ENCODE results near the gene SYNPO2.

The SYNPO2 gene

DNA sequence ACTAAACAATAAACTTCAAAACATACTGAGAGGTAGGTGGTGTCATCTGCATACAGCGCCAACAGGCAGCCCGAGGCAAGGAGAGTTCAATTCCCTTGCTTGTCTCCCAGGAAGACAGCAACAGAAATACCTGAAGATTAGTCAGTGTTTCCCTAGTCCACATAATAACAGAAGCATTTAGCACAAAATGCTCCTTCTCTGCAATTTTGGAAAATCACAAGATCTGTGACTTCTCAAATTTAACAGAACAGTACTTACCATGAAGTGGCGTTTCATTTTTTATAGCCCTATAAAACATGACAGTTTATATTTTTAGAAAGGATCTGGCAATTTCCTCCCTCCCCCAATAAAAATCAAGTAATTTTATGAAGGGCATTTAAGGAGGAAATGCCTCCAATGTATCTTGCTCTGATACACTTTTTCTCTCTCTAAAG, 179.9 kb downstream of the SYNPO2 start:
- TF ChIP-seq, protein P1, sequence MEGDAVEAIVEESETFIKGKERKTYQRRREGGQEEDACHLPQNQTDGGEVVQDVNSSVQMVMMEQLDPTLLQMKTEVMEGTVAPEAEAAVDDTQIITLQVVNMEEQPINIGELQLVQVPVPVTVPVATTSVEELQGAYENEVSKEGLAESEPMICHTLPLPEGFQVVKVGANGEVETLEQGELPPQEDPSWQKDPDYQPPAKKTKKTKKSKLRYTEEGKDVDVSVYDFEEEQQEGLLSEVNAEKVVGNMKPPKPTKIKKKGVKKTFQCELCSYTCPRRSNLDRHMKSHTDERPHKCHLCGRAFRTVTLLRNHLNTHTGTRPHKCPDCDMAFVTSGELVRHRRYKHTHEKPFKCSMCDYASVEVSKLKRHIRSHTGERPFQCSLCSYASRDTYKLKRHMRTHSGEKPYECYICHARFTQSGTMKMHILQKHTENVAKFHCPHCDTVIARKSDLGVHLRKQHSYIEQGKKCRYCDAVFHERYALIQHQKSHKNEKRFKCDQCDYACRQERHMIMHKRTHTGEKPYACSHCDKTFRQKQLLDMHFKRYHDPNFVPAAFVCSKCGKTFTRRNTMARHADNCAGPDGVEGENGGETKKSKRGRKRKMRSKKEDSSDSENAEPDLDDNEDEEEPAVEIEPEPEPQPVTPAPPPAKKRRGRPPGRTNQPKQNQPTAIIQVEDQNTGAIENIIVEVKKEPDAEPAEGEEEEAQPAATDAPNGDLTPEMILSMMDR (IDR thresholded peaks at IDR 0.05; ENCODE audit: low read depth, low read length): no peak
- no peak for DNase-seq (ENCODE audit: extremely low read depth, low read depth)

DNA sequence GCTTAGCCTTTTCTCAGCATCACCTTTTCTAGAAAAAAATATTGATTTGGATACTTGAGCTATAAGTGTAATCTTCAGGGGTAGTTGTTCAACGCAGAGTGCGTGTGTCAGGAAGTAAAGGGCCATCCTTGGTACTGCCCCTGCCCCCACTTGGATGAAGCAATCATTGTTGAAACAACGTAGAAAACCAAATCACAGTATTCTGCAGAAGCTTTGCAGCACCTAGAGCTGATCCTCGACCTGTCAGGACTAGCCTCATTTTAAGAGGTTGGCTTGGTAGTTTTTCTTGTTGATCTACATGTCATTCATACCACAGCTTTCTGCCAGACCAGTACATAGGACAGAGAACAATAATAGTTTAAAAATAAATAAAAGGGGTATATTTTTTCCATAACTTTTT, 181.6 kb downstream of the SYNPO2 start:
- TF ChIP-seq, protein P1 (IDR thresholded peaks at IDR 0.05; ENCODE audit: low read depth, low read length): no peak
- no peak for DNase-seq (ENCODE audit: extremely low read depth, low read depth)

DNA sequence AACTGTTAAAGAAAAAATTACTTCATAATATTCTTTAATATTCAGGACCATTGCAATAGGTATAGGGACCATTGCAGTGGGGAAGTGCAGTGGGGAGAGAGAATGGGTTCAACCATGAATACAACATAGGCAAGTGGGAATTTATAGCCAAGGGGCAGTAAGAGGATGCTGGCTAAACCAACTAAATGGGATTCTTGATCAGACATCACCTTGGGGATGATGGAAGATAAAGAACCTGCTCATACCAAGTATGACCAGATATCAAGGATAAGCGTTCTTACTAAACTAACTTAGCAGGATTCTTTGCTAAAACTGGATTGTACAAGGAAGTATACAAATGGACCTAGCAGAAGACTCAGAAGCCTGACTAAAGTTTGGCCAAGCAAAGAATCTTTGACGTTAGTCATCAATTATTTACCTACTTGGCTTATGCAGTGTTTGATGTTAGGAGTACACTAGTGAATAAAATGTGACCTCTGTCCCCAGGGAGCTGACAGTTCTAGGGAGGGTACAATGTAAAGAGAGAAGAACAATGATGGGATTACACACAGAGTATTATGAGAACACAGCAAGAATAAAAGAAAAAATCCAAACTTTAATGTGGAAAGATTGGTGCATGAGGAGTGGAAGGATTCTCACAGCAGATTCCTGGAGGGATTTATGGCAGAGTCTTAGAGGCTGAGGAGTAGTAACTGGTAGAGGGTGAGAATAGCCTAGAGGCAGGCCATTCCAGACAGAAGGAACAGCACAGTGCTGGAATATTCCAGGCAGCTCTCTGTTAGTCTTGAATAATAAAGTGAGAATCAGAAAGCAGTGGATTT, 192.3 kb downstream of the SYNPO2 start:
- no peak for DNase-seq (ENCODE audit: extremely low read depth, low read depth)
- TF ChIP-seq, protein P1 (IDR thresholded peaks at IDR 0.05; ENCODE audit: low read depth, low read length): no peak

DNA sequence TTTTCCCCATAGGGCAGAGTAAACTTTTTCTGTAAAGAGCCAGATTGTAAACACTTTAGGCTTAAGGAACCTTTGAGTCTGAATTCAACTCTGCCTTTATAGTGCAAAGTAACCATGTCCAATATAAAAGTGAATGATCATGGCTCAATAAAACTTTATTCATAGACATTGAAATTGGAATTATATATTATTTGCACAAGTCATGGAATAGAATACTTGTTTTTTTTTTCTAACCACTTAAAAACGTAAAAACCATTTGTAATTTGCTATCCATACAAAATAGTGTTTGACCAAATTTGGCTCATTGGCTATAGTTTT, 192.8 kb downstream of the SYNPO2 start:
- TF ChIP-seq, protein P1 (IDR thresholded peaks at IDR 0.05; ENCODE audit: low read depth, low read length): no peak
- DNase-seq (ENCODE audit: extremely low read depth, low read depth): no peak

DNA sequence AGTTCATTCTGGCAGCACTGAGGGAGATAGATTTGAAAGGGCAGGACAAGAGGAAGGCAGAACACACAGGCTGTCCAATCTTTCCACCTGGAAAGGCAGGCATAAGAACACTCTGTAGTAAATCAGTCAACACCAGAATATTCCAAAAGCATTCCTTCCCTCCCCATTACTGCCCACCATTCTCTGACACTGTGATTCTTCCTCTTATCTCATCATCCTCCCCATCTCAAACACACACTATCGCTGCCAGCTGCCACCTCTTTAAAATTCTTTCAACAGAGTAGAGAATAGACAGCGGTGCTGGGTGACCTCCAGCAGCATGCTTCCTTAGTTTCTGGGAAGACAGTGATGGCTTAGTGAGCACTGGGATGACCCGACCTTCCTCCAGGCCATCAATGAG, 193.3 kb downstream of the SYNPO2 start:
- no peak for DNase-seq (ENCODE audit: extremely low read depth, low read depth)
- TF ChIP-seq, protein P1 (IDR thresholded peaks at IDR 0.05; ENCODE audit: low read depth, low read length): no peak

DNA sequence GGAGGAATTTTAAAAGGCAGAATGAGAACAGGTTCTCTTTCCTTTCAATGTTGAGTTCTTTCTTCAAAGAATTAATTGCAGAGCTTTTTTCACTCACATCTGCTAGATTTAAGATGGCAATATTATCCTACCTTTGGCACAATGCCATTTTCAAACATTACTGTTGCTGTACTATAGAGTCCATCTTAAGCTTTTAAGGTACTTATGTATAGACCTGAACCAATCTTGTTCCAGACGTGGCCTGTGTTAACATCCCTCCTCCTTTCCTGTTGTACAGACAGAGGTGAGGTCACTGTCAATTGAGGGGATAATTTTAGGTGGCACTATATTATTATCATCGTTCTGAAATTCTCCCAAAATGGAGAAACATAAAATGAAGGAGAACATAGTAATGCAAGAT, 194.0 kb downstream of the SYNPO2 start:
- DNase-seq (ENCODE audit: extremely low read depth, low read depth): no peak

DNA sequence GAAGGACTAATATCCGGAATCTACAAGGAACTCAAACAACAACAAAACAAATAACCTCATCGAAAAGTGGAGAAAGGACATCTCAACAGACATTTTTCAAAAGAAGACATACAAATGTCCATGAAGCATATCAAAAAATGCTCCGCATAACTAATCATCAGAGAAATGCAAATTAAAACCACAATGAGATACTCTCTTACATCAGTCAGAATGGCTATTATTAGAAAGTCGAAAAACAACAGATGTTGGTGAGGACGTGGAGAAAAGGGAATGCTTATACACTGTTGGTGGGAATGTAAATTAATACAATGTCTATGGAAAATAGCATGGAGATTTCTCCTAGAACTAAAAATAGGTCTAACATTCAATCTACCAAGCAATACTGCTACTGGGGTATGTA, 195.9 kb downstream of the SYNPO2 start:
- TF ChIP-seq, protein P1 (IDR thresholded peaks at IDR 0.05; ENCODE audit: low read depth, low read length): no peak
- no peak for DNase-seq (ENCODE audit: extremely low read depth, low read depth)

More for the DNA sequence above, 194.0 kb downstream of the SYNPO2 start:
- TF ChIP-seq, protein P1 (IDR thresholded peaks at IDR 0.05; ENCODE audit: low read depth, low read length): no peak

Data from AG09319 (cell line).